Measurements from ENCODE around the gene CXCR6.

CXCR6 gene

GRCh38 chr3:45949432-45949831 is 6.2 kb downstream of the CXCR6 start:
- Histone ChIP-seq H3K4me2 (no peak overlapping the region), H3K27me3 (no peaks in the 10 kb centered on the region), H3K4me1 (no peaks in the 10 kb centered on the region), H3K36me3 (peaks cover 89 to 100% (median 95%) of the 10 kb centered on the region in 11 experiments), H3K27ac (no peak overlapping the region), H3K4me3 (no peak overlapping the region), H3K9ac (no peak overlapping the region), H3K9me3 (replicated peaks in 1 of 11) (no peaks in the 10 kb centered on the region), H4K20me1 (no peaks in the 10 kb centered on the region; a peak in 1 of 22 replicates)
- no peak for TF ChIP-seq Cebpa-rat (IDR thresholded peaks at IDR 0.05)

GRCh38 chr3:45950131-45950530 is 6.9 kb downstream of the CXCR6 start:
- Histone ChIP-seq H3K27me3 (no peaks in the 10 kb centered on the region), H3K4me2 (no peak overlapping the region), H3K4me3 (no peak overlapping the region), H3K36me3 (peaks cover 96 to 100% (median 100%) of the 10 kb centered on the region in 11 experiments), H3K9ac (no peak overlapping the region), H4K20me1 (no peaks in the 10 kb centered on the region; a peak in 1 of 22 replicates), H3K4me1 (no peaks in the 10 kb centered on the region), H3K27ac (no peak overlapping the region), H3K9me3 (replicated peaks in 1 of 11) (no peaks in the 10 kb centered on the region)
- no peak for TF ChIP-seq Cebpa-rat (IDR thresholded peaks at IDR 0.05)

GRCh38 chr3:45950686-45951600 is 7.7 kb downstream of the CXCR6 start:
- H3K9me3 ChIP-seq (replicated peaks in 1 of 11), result no peaks in the 10 kb centered on the region
- H3K4me3 ChIP-seq, result no peak overlapping the region
- H3K27ac ChIP-seq, result no peak overlapping the region
- H4K20me1 ChIP-seq, result no peaks in the 10 kb centered on the region; a peak in 1 of 22 replicates
- no peaks in the 10 kb centered on the region for H3K27me3 ChIP-seq
- no peak overlapping the region for H3K9ac ChIP-seq
- H3K4me1 ChIP-seq, result no peaks in the 10 kb centered on the region
- peaks cover 99 to 100% (median 100%) of the 10 kb centered on the region in 11 experiments for H3K36me3 ChIP-seq
- no peak overlapping the region for H3K4me2 ChIP-seq
- no peak for TF ChIP-seq Cebpa-rat (IDR thresholded peaks at IDR 0.05)

DNA sequence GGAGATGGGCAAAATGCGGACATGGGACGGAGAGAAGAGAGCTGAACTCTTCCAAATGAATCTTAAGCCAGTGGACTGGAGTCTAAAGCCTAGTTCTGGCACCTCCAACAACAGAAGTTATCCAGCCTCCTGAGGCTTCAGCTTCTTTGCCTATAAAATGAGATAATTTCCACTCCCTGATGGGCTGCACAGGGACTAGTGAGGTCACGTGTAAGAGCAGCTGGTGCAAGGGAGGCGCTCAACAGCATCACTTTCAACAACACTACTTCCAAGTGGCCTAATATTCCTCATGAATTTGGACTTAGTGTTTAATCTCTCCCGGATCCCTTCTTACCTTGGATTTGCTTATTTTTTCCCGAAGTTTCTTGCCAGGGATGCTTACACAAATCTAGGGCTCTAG is 8.7 kb downstream of the CXCR6 start:
- H3K36me3 ChIP-seq, result peaks cover 97 to 100% (median 100%) of the 10 kb centered on the region in 11 experiments
- H3K4me2 ChIP-seq, result no peak overlapping the region
- no peak overlapping the region for H3K9ac ChIP-seq
- H3K27me3 ChIP-seq, result no peaks in the 10 kb centered on the region
- H3K9me3 ChIP-seq (replicated peaks in 1 of 11), result no peaks in the 10 kb centered on the region
- no peak for TF ChIP-seq Cebpa-rat (IDR thresholded peaks at IDR 0.05)
- no peak overlapping the region for H3K27ac ChIP-seq
- H3K4me3 ChIP-seq, result no peak overlapping the region
- no peaks in the 10 kb centered on the region for H3K4me1 ChIP-seq
- H4K20me1 ChIP-seq, result no peaks in the 10 kb centered on the region; a peak in 1 of 22 replicates

- H3K27me3 ChIP-seq, result no peaks in the 10 kb centered on the region
- H3K9ac ChIP-seq, result no peak overlapping the region
- no peak overlapping the region for H3K4me3 ChIP-seq
- no peaks in the 10 kb centered on the region for H3K4me1 ChIP-seq
- H3K36me3 ChIP-seq, result peaks cover 96 to 100% (median 100%) of the 10 kb centered on the region in 11 experiments
- TF ChIP-seq Cebpa-rat (IDR thresholded peaks at IDR 0.05), result no peak
- H3K4me2 ChIP-seq, result no peak overlapping the region
- no peaks in the 10 kb centered on the region; a peak in 1 of 22 replicates for H4K20me1 ChIP-seq
- no peaks in the 10 kb centered on the region for H3K9me3 ChIP-seq (replicated peaks in 1 of 11)
- H3K27ac ChIP-seq, result no peak overlapping the region
Measured at GRCh38 chr3:45952456-45952855, 9.2 kb downstream of the CXCR6 start.

DNA sequence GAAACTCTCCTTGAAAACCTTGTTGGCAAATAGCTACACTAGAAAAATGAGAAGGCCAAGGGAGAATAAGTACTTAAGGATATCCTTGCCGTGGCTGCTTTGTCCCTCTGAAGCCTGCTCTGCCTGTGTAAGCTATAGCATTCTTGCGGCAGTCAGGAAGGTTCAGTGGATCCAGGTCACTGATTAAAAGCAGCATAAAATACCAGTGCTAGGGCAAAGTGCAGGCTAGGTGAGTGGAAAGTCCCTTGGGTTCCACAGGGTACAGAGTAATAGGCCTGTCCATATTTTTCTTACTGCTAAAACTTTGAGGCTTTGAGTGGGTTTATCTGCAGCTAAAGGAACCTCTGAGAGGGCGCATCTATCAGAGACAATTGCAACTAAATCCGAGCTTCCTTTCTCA is 10.3 kb downstream of the CXCR6 start:
- Histone ChIP-seq H3K4me1 (no peaks in the 10 kb centered on the region), H3K4me2 (no peak overlapping the region), H3K9me3 (replicated peaks in 1 of 11) (no peaks in the 10 kb centered on the region), H3K27ac (no peak overlapping the region), H3K27me3 (no peaks in the 10 kb centered on the region), H4K20me1 (no peaks in the 10 kb centered on the region; a peak in 3 of 22 replicates), H3K9ac (no peak overlapping the region), H3K36me3 (peaks cover 96 to 100% (median 100%) of the 10 kb centered on the region in 11 experiments), H3K4me3 (no peak overlapping the region)
- TF ChIP-seq Cebpa-rat (IDR thresholded peaks at IDR 0.05), result no peak

DNA sequence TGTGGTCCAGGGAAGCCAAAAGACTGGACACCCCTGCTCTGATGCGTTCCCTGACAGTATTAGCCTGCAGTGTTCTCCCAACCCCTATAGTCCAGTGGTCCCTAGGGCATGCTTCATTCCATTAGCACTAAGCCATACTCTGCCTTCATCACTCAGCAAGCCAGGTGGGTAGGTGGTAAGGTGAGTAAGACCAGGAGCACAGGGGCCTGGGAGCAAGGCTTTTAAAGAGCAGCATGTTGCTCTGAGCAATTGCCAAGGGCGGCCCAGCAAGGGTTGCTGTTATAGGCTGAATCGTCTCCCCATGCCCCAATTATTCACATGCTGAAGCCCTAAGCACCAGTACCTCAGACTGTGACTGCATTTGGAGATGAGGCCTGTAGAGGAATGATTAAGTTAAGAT is 11.0 kb downstream of the CXCR6 start:
- H3K27ac ChIP-seq, result no peak overlapping the region
- no peaks in the 10 kb centered on the region for H3K27me3 ChIP-seq
- H3K4me1 ChIP-seq, result no peaks in the 10 kb centered on the region
- no peak overlapping the region for H3K9ac ChIP-seq
- peaks cover 96 to 100% (median 100%) of the 10 kb centered on the region in 11 experiments for H3K36me3 ChIP-seq
- TF ChIP-seq Cebpa-rat (IDR thresholded peaks at IDR 0.05), result no peak
- H3K4me3 ChIP-seq, result no peak overlapping the region
- H3K9me3 ChIP-seq (replicated peaks in 1 of 11), result no peaks in the 10 kb centered on the region
- H3K4me2 ChIP-seq, result no peak overlapping the region
- H4K20me1 ChIP-seq, result no peaks in the 10 kb centered on the region; a peak in 3 of 22 replicates

- H3K9me3 ChIP-seq (replicated peaks in 1 of 11), result no peaks in the 10 kb centered on the region
- peaks cover 96 to 100% (median 100%) of the 10 kb centered on the region in 11 experiments for H3K36me3 ChIP-seq
- H3K9ac ChIP-seq, result no peak overlapping the region
- H3K4me2 ChIP-seq, result no peak overlapping the region
- H3K4me3 ChIP-seq, result no peak overlapping the region
- no peaks in the 10 kb centered on the region for H3K4me1 ChIP-seq
- no peaks in the 10 kb centered on the region; a peak in 2 of 22 replicates for H4K20me1 ChIP-seq
- TF ChIP-seq Cebpa-rat (IDR thresholded peaks at IDR 0.05), result no peak
- H3K27me3 ChIP-seq, result no peaks in the 10 kb centered on the region
- H3K27ac ChIP-seq, result no peak overlapping the region
Measured at GRCh38 chr3:45955017-45955647, 11.9 kb downstream of the CXCR6 start.

GRCh38 chr3:45955706-45956105 is 12.4 kb downstream of the CXCR6 start:
- Histone ChIP-seq H4K20me1 (no peaks in the 10 kb centered on the region; a peak in 2 of 22 replicates), H3K4me1 (no peaks in the 10 kb centered on the region), H3K27ac (no peak overlapping the region), H3K9me3 (replicated peaks in 1 of 11) (no peaks in the 10 kb centered on the region), H3K27me3 (no peaks in the 10 kb centered on the region), H3K4me3 (no peak overlapping the region), H3K9ac (no peak overlapping the region), H3K36me3 (peaks cover 96 to 100% (median 100%) of the 10 kb centered on the region in 11 experiments), H3K4me2 (no peak overlapping the region)
- TF ChIP-seq Cebpa-rat (IDR thresholded peaks at IDR 0.05), result no peak

All from BLaER1 treated with 17β-estradiol and CSF1 and Interleukin-3, amounts not matched to agents 10 nM and 100 nM (cell line).